Measurements from ENCODE around the gene SNX11.
A peak's percentile ranks its signal among the peaks of the same experiment; 100 is the strongest.

Gene SNX11

GRCh38 chr17:48095611-48096010 is 12.0 kb upstream of the SNX11 start:
- no peak for DNase-seq (ENCODE audit: low read depth in 3 of 3)

GRCh38 chr17:48100160-48100559 is 7.4 kb upstream of the SNX11 start:
- no peak for DNase-seq (ENCODE audit: low read depth in 3 of 3)

GRCh38 chr17:48100591-48101011 is 7.0 kb upstream of the SNX11 start:
- DNase-seq (ENCODE audit: low read depth in 3 of 3), result no peak

GRCh38 chr17:48101012-48101720 is 6.4 kb upstream of the SNX11 start, which contains the start of gene CBX1:
Gene CBX1, minus strand, starts transcription at chr17:48101478. Its CDS starts 24,474 bp downstream, at chr17:48077004.
- DNase-seq (ENCODE audit: low read depth in 3 of 3), result peak; percentile 85 to 92 (median 91)

GRCh38 chr17:48102043-48102750 is 5.4 kb upstream of the SNX11 start:
- DNase-seq (ENCODE audit: low read depth in 3 of 3), result no peak

- peak in 1 of 3 donors; percentile 17 for DNase-seq (ENCODE audit: low read depth in 3 of 3)
Measured at GRCh38 chr17:48102798-48103715, 4.5 kb upstream of the SNX11 start.

- no peak for DNase-seq (ENCODE audit: low read depth in 3 of 3)
Measured at GRCh38 chr17:48104440-48104839, 3.1 kb upstream of the SNX11 start.

GRCh38 chr17:48106802-48107136 is 797 bp upstream of the SNX11 start:
- no peak for DNase-seq (ENCODE audit: low read depth in 3 of 3)

GRCh38 chr17:48110761-48111160 is 3.2 kb downstream of the SNX11 start:
- no peak for DNase-seq (ENCODE audit: low read depth in 3 of 3)

- no peak for DNase-seq (ENCODE audit: low read depth in 3 of 3)
Measured at GRCh38 chr17:48111937-48112241, 4.3 kb downstream of the SNX11 start.

GRCh38 chr17:48113201-48113676 is 5.7 kb downstream of the SNX11 start:
- DNase-seq (ENCODE audit: low read depth in 3 of 3), result no peak

- DNase-seq (ENCODE audit: low read depth in 3 of 3), result no peak
Measured at GRCh38 chr17:48121923-48122664, 14.5 kb downstream of the SNX11 start.

- DNase-seq (ENCODE audit: low read depth in 3 of 3), result no peak
Measured at GRCh38 chr17:48122665-48123045, 15.1 kb downstream of the SNX11 start.

- no peak for DNase-seq (ENCODE audit: low read depth in 3 of 3)
Measured at GRCh38 chr17:48123111-48123510, 15.5 kb downstream of the SNX11 start.

- no peak for DNase-seq (ENCODE audit: low read depth in 3 of 3)
Measured at GRCh38 chr17:48123776-48124388, 16.3 kb downstream of the SNX11 start.

- DNase-seq (ENCODE audit: low read depth in 3 of 3), result no peak
Measured at GRCh38 chr17:48125829-48126531, 18.4 kb downstream of the SNX11 start.

GRCh38 chr17:48126532-48126850 is 18.9 kb downstream of the SNX11 start:
- DNase-seq (ENCODE audit: low read depth in 3 of 3), result no peak

GRCh38 chr17:48127371-48128051 is 19.9 kb downstream of the SNX11 start:
- DNase-seq (ENCODE audit: low read depth in 3 of 3), result no peak

GRCh38 chr17:48128400-48128799 is 20.8 kb downstream of the SNX11 start:
- no peak for DNase-seq (ENCODE audit: low read depth in 3 of 3)

GRCh38 chr17:48129981-48130380 is 22.4 kb downstream of the SNX11 start:
- no peak for DNase-seq (ENCODE audit: low read depth in 3 of 3)
